Lower lobe of right lung (tissue), 2 donors: ENCODE results near the gene CEP43. TPM values are rescaled to one million over a fixed set of nuclear protein-coding genes. Genes with fewer than 3 reads are reported as not detected.
A peak's percentile ranks its signal among the peaks of the same experiment; 100 is the strongest.

ENCODE experiments used
- ATAC-seq, 2 donors: fragments of 200-7000 bp; cut with Tn5 transposase; one replicate each; pipeline ENCODE4 v1.9.1; 2020 to 2022; ENCODE audit warnings: mild to moderate bottlenecking in 2 of 2, moderate library complexity in 2 of 2
- DNase-seq: peaks from one replicate; pipeline ENCODE4 v3.0.0-alpha.2; 2020
- H3K27ac ChIP-seq: fragments of 200-600 bp; one replicate; pipeline ENCODE4 v1.8.0; 2022
- H3K27me3 ChIP-seq: fragments of 200-600 bp; one replicate; pipeline ENCODE4 v1.8.0; 2022; ENCODE audit warnings: low read depth
- H3K36me3 ChIP-seq: fragments of 200-600 bp; one replicate; pipeline ENCODE4 v1.8.0; 2022; ENCODE audit warnings: mild to moderate bottlenecking
- H3K4me1 ChIP-seq: fragments of 200-600 bp; one replicate; pipeline ENCODE4 v1.8.0; 2022
- H3K4me3 ChIP-seq: fragments of 200-600 bp; one replicate; pipeline ENCODE4 v1.8.0; 2022; ENCODE audit warnings: mild to moderate bottlenecking
- H3K9me3 ChIP-seq: fragments of 200-600 bp; one replicate; pipeline ENCODE4 v1.8.0; 2022
- intact Hi-C: fragments of 100-400 bp; cut with DNase I; formaldehyde crosslinking; loops from one replicate; pipeline ENCODE4 v1.11.0; 2022
- total RNA-seq: library from RNA; stranded (reverse); fragmentation: NEBNext Ultra II Directional; extraction: Animal tissue kit (Norgen Biotek cat#: 25700); gene quantifications from one replicate; pipeline ENCODE4 v1.2.1, GENCODE V29; 2021
- TF ChIP-seq, protein P1 (sequence below): fragments of 200-600 bp; IDR thresholded peaks from one replicate; pipeline ENCODE4 v1.8.0; 2022; ENCODE audit warnings: antibody characterized with exemption, mild to moderate bottlenecking
- donor health status: DM: no; HTN: yes; CAD: no; lungs with severe emphysema.

The CEP43 gene
- total RNA-seq, 1 donor from 2014 or later = 13.3 TPM

DNA sequence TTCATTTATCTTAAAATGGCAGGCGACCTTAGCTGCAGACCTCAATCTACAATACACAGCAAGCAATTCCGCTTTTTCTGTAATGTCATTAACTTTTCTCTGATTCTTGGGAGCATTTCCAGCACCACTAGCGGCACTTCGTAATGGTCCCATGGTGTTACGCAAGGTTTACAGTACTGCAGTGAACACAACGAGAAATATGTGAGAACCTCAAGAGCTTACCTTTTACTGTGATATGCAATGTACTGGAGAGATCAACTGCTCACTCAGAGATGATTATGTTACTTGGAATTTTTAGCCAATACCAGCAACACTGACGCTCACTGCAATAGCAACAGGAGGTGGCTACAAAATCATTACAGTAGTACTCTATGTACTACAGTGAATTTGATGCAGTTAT, 2.8 kb upstream of the CEP43 start:
- intact Hi-C loops = no loop called here
- H3K27ac ChIP-seq = no peak overlapping the region
- no peaks in the 10 kb centered on the region for H3K36me3 ChIP-seq
- peak in 1 of 2 donors; percentile 7 for ATAC-seq
- TF ChIP-seq, protein P1, sequence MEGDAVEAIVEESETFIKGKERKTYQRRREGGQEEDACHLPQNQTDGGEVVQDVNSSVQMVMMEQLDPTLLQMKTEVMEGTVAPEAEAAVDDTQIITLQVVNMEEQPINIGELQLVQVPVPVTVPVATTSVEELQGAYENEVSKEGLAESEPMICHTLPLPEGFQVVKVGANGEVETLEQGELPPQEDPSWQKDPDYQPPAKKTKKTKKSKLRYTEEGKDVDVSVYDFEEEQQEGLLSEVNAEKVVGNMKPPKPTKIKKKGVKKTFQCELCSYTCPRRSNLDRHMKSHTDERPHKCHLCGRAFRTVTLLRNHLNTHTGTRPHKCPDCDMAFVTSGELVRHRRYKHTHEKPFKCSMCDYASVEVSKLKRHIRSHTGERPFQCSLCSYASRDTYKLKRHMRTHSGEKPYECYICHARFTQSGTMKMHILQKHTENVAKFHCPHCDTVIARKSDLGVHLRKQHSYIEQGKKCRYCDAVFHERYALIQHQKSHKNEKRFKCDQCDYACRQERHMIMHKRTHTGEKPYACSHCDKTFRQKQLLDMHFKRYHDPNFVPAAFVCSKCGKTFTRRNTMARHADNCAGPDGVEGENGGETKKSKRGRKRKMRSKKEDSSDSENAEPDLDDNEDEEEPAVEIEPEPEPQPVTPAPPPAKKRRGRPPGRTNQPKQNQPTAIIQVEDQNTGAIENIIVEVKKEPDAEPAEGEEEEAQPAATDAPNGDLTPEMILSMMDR = no peak
- H3K27me3 ChIP-seq = no peaks in the 10 kb centered on the region
- no peak overlapping the region for H3K4me3 ChIP-seq
- DNase-seq = no peak
- H3K9me3 ChIP-seq = no peaks in the 10 kb centered on the region
- peaks cover 23% of the 10 kb centered on the region for H3K4me1 ChIP-seq

DNA sequence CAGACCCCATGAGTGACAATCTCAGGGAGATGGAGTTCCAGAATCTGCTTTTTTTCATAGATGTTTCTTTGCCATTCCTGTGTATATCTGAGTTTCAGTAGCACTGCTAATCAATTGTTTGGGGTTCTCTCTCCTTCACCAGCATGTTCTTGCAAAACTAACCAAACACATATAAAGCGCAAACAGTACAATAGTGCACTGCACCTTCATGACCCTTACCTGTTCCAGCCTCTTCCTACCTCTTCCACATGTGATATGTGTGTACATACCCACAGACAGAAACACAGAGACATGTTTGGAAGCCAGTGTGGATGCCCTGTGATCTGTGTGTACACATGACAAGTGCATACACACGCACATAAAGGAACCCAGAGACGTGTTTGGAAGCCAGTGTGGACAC, 1.8 kb upstream of the CEP43 start:
- TF ChIP-seq, protein P1 = no peak
- Histone ChIP-seq H3K27ac (no peak overlapping the region), H3K36me3 (no peaks in the 10 kb centered on the region), H3K9me3 (no peaks in the 10 kb centered on the region), H3K4me3 (no peak overlapping the region), H3K27me3 (no peaks in the 10 kb centered on the region), H3K4me1 (peaks cover 23% of the 10 kb centered on the region)
- ATAC-seq (no peak), DNase-seq (no peak)
- intact Hi-C loops = no loop called here

- intact Hi-C loops = no loop called here
- TF ChIP-seq, protein P1 = peak; percentile 49
- Histone ChIP-seq H3K27ac (peak overlapping the region; percentile 80), H3K36me3 (no peaks in the 10 kb centered on the region), H3K4me3 (peak overlapping the region; percentile 99), H3K4me1 (peaks cover 23% of the 10 kb centered on the region), H3K27me3 (no peaks in the 10 kb centered on the region), H3K9me3 (no peaks in the 10 kb centered on the region)
- peak; percentile 59 to 62 for ATAC-seq
- peak; percentile 79 for DNase-seq
Measured at GRCh38 chr6:166997768-166998255, 1.4 kb upstream of the CEP43 start.

GRCh38 chr6:166998256-166999144, 697 bp upstream of the CEP43 start:
- peak; percentile 16 to 25 for ATAC-seq
- peak; percentile 59 for DNase-seq
- no peaks in the 10 kb centered on the region for H3K9me3 ChIP-seq
- H3K4me3 ChIP-seq = peak overlapping the region; percentile 99
- H3K4me1 ChIP-seq = peaks cover 23% of the 10 kb centered on the region
- TF ChIP-seq, protein P1 = no peak
- no peaks in the 10 kb centered on the region for H3K36me3 ChIP-seq
- intact Hi-C loops = no loop called here
- H3K27ac ChIP-seq = peak overlapping the region; percentile 80
- H3K27me3 ChIP-seq = no peaks in the 10 kb centered on the region

DNA sequence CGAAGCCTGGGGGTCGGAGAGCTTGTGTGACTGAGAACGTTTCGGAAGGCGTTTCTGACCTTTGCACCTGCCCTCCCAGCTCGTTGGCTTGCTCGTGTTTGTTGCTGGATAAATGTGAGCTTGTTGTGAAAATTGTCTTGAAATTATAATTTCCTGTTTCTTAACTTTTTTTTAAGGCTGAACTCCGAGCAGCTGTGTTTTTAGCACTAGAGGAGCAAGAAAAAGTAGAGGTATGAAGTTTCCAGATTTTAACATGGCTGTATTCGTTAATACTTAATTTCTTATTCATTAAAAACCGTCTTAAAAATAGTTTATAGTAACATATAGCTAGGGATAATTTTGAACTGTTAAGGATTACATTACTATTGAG, 672 bp downstream of the CEP43 start:
- Histone ChIP-seq H3K36me3 (peaks cover 8% of the 10 kb centered on the region), H3K4me3 (peak overlapping the region; percentile 99), H3K4me1 (peaks cover 23% of the 10 kb centered on the region), H3K27ac (peak overlapping the region; percentile 80), H3K9me3 (no peaks in the 10 kb centered on the region), H3K27me3 (no peaks in the 10 kb centered on the region)
- ATAC-seq (no peak), DNase-seq (no peak)
- intact Hi-C loops = no loop called here
- TF ChIP-seq, protein P1 = no peak
